ENCODE data around the gene CFL1. TPM values are rescaled to one million over a fixed set of nuclear protein-coding genes. Genes with fewer than 3 reads are reported as not detected.
"Not testable (repeated sequence)": the region's sequence is repeated elsewhere in the genome, so short reads cannot be mapped to it uniquely, and the experiment has no call there.

The CFL1 gene
- total RNA-seq = 404 TPM

GRCh38 chr11:65857853-65858680 lies at the start of gene CFL1:
Gene CFL1, minus strand, starts transcription at chr11:65858180. Its CDS starts 81 bp downstream, at chr11:65858099.
- peak; percentile 97 for DNase-seq

- DNase-seq = no peak
These were observed 48.6 kb upstream of the CFL1 start for GRCh38 chr11:65906602-65907001.

GRCh38 chr11:65903715-65904114 lies 45.7 kb upstream of the CFL1 start:
- no peak for DNase-seq

DNA sequence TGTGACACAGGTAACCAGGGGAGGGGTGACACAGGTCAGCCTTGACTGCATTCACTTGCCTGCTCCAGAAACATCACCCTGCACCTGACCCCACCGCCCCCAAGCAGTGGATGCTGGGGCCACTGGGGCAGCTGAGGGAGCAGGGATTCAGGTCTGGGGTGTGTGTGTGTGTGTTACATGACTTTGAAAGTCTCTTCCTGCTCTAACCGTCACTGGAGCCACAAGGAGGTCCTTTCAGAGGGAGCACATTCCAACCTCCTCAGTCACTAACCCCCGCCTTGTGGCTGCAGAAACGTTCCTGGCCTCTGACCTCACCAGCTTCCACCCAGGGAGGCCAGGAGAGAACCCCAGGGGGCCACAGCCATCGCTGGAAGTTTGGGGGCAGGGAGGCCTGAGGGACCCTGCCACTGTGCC lies 45.1 kb upstream of the CFL1 start:
- no peak for DNase-seq

DNA sequence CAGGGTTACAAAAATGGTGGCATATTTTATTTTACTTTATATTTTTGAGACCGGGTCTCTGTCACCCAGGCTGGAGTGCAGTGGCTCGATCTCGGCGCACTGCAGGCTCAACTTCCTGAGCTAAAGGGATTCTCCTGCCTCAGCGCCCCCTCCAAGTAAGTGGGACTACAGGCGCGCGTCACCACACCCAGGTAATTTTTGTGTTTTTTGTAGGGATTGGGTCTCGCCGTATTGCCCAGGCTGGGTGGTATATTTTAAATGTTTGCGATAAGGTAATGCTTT lies 42.9 kb upstream of the CFL1 start:
- no peak for DNase-seq

DNA sequence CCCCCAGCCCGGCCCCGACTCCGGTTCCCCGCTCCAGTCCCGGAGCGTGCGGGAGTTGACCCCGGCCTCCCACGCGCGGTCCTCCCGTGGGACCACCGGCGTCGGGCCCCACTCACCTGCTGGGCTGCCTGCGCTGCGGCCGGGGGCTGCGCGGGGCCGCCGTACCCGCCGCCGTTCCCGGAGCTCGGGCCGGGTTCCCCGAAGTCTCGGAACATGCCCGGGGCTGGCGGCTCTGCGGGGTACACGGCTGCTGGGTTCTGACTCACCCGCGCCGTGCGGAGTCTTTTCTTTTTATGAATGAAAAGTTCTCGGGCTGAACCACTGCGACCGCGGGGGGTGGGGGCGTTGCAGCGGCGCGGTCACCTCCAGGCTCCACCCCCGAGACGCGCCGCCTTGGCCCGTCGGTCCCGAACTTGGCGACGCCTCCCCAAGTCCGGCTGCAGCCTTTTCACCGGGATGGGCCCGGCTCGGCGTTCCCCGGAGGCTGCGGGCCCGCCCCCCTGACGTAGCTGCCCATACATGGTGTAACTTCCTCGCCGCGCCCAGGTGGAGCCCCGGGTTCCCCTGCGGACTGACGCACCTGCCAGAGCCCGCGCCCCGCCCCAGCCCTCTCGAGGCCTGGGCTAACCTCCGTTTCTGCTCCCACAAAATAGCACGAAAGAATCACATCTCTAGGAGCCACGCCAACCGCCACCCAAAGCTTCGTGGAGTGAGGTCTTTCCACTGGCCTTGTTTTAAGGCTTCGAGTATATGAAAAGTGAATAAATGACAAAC lies 42.3 kb upstream of the CFL1 start, which contains the start of gene FOSL1:
Gene FOSL1, minus strand, starts transcription at position 264 of the 774 bp plus-strand sequence. Its CDS starts 49 bp downstream, at position 215.
- DNase-seq = peak; percentile 63

DNA sequence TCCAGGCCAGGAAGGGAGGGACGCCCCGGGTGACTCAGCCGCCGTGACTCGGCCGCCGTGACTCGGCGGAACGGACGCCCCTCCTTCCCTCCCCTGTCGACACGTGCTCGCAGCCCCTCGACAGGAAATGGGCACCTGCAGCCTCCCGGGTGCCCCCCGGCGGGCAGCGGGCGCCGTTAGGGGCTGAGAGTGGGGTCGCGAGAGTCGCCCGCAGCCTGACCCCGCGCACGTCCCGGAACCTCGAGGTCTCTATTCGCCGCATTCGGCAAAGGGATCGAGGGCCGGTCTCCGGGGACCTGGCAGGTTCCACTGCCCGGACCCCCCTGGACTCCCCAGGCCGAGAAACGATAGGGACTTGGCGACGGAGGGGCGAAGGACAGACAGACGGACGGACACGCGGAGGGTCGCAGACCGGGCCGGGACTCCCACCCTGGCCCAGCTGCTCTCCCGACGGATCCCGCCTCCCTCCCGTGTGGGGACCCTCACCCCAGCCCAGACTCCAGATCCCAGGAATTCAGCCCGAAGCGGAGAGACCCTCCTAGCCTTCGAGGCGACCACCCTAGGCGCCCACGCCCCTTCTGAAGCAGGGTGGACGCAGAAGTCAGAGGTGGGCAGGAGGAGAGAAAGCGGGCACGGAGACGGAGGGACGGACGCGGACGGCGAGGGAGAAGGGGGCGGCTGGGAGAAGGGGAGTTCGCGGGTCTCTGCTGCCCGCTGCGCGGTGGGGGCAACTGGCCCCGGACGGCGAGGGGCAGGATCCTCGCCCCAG lies 41.6 kb upstream of the CFL1 start:
- no peak for DNase-seq

- no peak for DNase-seq
These were observed 40.8 kb upstream of the CFL1 start for GRCh38 chr11:65898656-65899355.

GRCh38 chr11:65897020-65897471 lies 39.1 kb upstream of the CFL1 start:
- no peak for DNase-seq

DNA sequence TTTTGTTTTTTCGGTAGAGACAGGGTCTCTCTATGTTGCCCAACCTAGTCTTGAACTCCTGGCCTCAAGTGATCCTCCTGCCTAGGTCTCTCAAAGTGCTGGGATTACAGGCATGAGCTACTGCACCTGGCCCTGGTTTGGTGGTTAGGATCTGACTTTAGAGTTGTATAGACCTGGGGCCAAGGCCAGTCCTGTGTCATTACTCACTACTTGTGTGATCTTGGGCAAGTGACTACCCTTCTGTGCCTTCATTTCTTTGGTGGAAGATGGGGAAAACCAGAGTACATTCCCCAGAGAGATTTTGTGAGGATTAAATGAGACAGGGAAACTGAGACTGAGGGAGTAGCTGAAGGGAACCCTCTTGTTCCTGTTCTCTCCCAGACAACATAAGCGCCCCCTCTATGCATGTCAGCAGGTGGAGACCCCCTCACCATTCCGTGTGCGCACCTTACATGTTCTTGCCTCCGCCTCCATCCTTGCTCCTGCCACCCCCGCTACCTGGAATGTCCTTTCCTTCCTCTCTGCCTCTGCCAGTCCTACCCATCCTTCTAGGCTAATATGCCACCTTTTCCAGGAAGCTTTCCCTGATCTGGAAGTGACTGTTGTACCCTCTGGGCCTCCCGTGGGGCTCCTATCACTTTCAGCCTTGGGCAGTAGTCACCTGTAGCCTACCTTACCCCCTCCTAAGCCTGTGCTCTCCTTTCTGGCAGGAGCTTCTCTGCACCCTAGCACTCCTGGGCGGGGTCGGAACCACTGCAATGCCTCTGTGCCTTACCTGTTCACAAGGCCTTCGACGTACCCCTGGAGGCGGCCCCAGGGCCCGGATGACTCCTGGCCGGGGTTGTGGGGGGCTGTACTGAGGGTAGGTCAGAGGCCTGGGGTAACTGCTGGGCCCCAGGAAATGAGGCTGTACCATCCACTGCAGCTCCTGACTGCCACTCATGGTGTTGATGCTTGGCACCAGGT lies 38.3 kb upstream of the CFL1 start:
- no peak for DNase-seq

DNA sequence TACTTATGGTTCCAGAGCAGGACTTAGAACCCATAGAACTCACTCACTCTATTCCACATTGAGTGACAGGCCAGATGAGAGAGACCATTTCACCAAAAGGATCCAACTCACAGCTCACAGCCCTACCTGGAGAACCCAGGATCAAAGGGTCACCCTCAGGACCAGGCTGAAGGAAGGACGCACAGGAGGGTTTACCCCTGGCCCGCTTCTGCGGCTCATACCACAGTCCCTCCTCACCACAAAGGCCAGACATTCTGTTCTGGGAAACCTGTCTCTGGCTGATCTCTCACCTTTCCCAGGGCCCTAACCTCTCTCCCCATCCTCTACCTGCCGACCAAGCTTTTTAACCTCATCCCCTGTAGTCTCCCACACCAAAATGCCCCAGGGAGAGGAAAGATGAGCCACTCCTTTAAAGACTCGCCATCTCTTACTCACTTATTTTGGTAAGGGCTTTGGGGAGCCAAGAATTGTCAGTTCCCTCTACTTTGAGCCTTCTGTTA lies 37.6 kb upstream of the CFL1 start:
- DNase-seq = no peak

DNA sequence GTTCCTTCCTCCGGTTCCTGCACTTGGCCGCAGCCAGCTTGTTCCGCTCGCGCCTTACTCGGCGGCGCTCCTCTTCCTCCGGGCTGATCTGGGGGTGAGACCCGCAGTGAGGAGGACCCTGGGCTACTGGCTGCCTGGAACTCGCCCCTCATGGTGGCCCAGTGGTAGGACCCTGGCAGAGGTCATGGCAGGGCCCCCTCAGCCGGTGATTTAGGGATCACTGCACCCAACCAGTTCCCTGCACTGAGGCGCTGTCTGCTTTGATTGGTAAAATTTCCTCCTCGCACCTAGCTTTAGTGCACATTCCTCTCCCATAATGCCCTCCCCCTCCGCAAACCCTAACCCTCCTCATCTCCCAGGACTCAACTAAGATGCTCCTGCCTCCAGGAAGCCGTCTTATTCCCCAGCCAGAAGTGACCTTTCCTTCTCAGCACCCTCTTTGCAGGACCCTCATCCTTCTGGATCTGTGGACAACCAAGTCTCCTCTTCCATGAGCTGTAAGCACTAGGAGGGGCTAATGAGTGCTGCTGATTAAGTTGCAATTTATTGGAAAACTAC lies 36.1 kb upstream of the CFL1 start:
- DNase-seq = no peak

DNA sequence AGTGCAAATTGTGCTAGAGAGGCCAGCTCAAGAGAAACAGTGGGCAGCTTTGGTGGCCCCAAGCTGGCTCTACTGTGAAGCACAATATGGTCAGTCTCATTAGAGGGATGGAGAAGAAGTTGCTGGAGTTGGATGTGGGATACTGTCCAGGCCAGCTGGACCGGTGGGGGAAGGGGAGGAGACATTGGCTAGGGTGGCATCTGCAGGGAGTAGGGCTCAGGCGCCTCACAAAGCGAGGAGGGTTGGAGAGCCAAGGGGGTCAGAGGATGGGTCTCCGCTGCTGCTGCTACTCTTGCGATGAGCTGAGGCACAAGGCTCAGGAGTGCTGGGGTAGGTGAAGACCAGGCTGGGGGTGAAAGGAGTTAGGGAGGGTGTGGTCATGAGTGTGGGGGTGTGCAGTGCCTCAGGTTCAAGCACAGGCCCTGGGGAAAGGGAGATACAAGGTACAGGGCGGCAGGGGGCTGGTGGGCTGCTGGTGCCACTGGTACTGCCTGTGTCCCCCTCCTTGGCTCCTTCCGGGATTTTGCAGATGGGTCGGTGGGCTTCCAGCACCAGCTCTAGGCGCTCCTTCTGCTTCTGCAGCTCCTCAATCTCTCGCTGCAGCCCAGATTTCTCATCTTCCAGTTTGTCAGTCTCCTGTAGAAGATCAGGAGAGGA lies 34.8 kb upstream of the CFL1 start:
- DNase-seq = no peak

DNA sequence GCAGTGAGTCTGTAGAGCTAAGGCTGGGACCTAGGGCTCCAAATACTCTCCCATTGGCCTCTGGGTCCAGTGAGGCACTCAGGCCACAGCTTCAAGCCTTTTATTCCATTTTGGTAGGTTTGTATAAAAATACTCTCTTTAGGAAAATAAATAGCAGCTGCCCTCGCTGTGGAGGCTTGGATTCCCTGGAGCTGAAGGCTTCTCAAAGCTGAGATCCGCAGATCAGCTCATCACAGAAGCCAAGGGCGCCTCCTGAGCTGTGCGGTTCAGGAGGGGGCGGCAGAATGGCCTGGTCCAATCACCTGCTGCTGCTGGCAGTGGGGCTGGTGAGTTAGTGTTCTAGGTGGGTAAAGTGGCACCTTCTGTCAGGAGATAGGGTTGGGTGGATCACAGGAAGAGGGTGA lies 34.2 kb upstream of the CFL1 start:
- DNase-seq = not testable (repeated sequence)

- DNase-seq = no peak
These were observed 33.5 kb upstream of the CFL1 start for GRCh38 chr11:65891219-65892136.

GRCh38 chr11:65890324-65891218 lies 32.6 kb upstream of the CFL1 start, which contains the start of gene CCDC85B:
Gene CCDC85B, plus strand, starts transcription at chr11:65890673. Its CDS starts 111 bp downstream, at chr11:65890784.
- peak; percentile 96 for DNase-seq

DNA sequence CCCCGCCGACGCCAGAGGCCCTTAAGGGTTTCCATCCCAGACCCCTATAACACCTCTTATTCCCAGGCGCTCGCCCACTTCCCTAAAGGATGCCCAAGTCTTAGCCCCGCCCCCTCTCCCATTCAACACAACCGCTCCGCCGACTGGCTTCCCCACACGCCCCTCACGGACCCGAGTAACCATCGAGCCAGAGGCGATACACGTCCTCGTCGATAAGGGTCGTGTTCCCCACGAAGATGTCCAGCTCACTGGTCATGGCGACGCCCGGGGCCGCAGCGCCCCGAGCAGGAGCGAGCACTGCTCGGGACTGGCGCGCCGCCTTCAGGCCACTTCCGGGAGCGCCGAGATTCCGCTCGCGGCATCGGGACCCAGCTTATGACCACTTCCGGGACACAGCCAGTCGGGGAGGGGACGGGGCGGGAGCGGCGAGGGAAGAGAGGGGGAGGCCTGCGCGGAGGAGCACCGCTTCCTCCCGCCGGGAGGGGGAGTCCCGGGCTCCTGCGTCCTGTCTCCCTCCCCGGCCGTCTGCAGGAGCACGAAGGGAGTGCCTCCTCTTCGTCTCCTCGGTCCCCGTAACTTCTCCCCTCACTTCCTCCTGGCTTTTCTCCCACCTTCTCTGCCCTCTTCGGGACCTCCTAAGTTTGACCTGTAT lies 30.3 kb upstream of the CFL1 start, which contains the start of gene FIBP:
Gene FIBP, minus strand, starts transcription at position 309 of the 652 bp plus-strand sequence. Its CDS starts 53 bp downstream, at position 256.
- peak; percentile 96 for DNase-seq
